ENCODE measurements around the gene PPP6R3. TPM values are rescaled to one million over a fixed set of nuclear protein-coding genes. Genes with fewer than 3 reads are reported as not detected.
"Not testable (repeated sequence)": the region's sequence is repeated elsewhere in the genome, so short reads cannot be mapped to it uniquely, and the experiment has no call there.

Gene PPP6R3
- total RNA-seq, 1 experiment from 2014 or later, result 163 TPM

- POLR2A ChIA-PET, result interaction anchor here (0.6 kb wide), 1 partner anchor 53 kb away, joined by 3 read pairs; no protein-coding TSS in a partner anchor
- H3K27ac ChIP-seq (ENCODE audit: low read length), result no peak overlapping the region
- peaks cover 17% of the 10 kb centered on the region for H3K4me1 ChIP-seq (ENCODE audit: control insufficient read depth, insufficient read depth, low read length)
- intact Hi-C loops (cut with micrococcal nuclease; ENCODE audit: unreplicated experiment) (no loop called here), in situ Hi-C loops (cut with HindIII; ENCODE audit: low pct_unique_long_range_greater_than_20kb, low sequenced_read_pairs) (no loop called here)
- no peak for ATAC-seq
- CTCF ChIA-PET, result interaction anchor here (0.6 kb wide), 1 partner anchor 423 kb away, joined by 3 read pairs; no protein-coding TSS in a partner anchor
- H3K9me3 ChIP-seq (ENCODE audit: control insufficient read depth, insufficient read depth, low read depth, low read length), result no peaks in the 10 kb centered on the region
- H3K4me3 ChIP-seq (ENCODE audit: low read depth in 2 of 2, low read length in 2 of 2), result no peak overlapping the region
- TF ChIP-seq TCF7L2 (IDR thresholded peaks at IDR 0.05; ENCODE audit: low read depth, low read length) (no peak), SIN3A (IDR thresholded peaks at IDR 0.05; ENCODE audit: borderline replicate concordance, insufficient read depth, low read depth, low read length) (no peak), CTCF (IDR thresholded peaks at IDR 0.05) (no peak), REST (IDR thresholded peaks at IDR 0.05; ENCODE audit: insufficient read depth in 1 of 2, low read depth in 2 of 2, low read length in 1 of 2) (no peak), POLR2AphosphoS5 (IDR thresholded peaks at IDR 0.05; ENCODE audit: low read depth, low read length) (no peak)
- H3K36me3 ChIP-seq (ENCODE audit: control insufficient read depth, insufficient read depth, low read length), result no peaks in the 10 kb centered on the region
- BruUV-seq (replicated peaks), result no TSS peak
- no peak for DNase-seq (ENCODE audit: low read depth, low spot score)
- H3K27me3 ChIP-seq (ENCODE audit: control insufficient read depth, insufficient read depth, low read length), result no peaks in the 10 kb centered on the region
Measured at GRCh38 chr11:68473693-68474092, 13.1 kb downstream of the PPP6R3 start.

GRCh38 chr11:68475626-68476025 lies 15.1 kb downstream of the PPP6R3 start:
- H3K4me1 ChIP-seq (ENCODE audit: control insufficient read depth, insufficient read depth, low read length); H3K9me3 ChIP-seq (ENCODE audit: control insufficient read depth, insufficient read depth, low read depth, low read length); H3K4me3 ChIP-seq (ENCODE audit: low read depth in 2 of 2, low read length in 2 of 2); ATAC-seq; in situ Hi-C loops (cut with HindIII; ENCODE audit: low pct_unique_long_range_greater_than_20kb, low sequenced_read_pairs); intact Hi-C loops (cut with micrococcal nuclease; ENCODE audit: unreplicated experiment); H3K27me3 ChIP-seq (ENCODE audit: control insufficient read depth, insufficient read depth, low read length); H3K27ac ChIP-seq (ENCODE audit: low read length); POLR2A ChIA-PET; BruUV-seq (replicated peaks); DNase-seq (ENCODE audit: low read depth, low spot score); H3K36me3 ChIP-seq (ENCODE audit: control insufficient read depth, insufficient read depth, low read length); CTCF ChIA-PET: not testable (repeated sequence)

GRCh38 chr11:68479390-68479789 lies 18.8 kb downstream of the PPP6R3 start:
- TSS peak; percentile 2 for BruUV-seq (replicated peaks)
- Histone ChIP-seq H3K36me3 (ENCODE audit: control insufficient read depth, insufficient read depth, low read length) (no peaks in the 10 kb centered on the region), H3K4me3 (ENCODE audit: low read depth in 2 of 2, low read length in 2 of 2) (no peak overlapping the region), H3K27me3 (ENCODE audit: control insufficient read depth, insufficient read depth, low read length) (no peaks in the 10 kb centered on the region), H3K4me1 (ENCODE audit: control insufficient read depth, insufficient read depth, low read length) (peaks cover 12% of the 10 kb centered on the region), H3K27ac (ENCODE audit: low read length) (no peak overlapping the region), H3K9me3 (ENCODE audit: control insufficient read depth, insufficient read depth, low read depth, low read length) (no peaks in the 10 kb centered on the region)
- intact Hi-C loops (cut with micrococcal nuclease; ENCODE audit: unreplicated experiment) (no loop called here), in situ Hi-C loops (cut with HindIII; ENCODE audit: low pct_unique_long_range_greater_than_20kb, low sequenced_read_pairs) (no loop called here)
- TF ChIP-seq REST (IDR thresholded peaks at IDR 0.05; ENCODE audit: insufficient read depth in 1 of 2, low read depth in 2 of 2, low read length in 1 of 2) (no peak), TCF7L2 (IDR thresholded peaks at IDR 0.05; ENCODE audit: low read depth, low read length) (no peak), SIN3A (IDR thresholded peaks at IDR 0.05; ENCODE audit: borderline replicate concordance, insufficient read depth, low read depth, low read length) (no peak), POLR2AphosphoS5 (IDR thresholded peaks at IDR 0.05; ENCODE audit: low read depth, low read length) (no peak), CTCF (IDR thresholded peaks at IDR 0.05) (no peak)
- no peak for DNase-seq (ENCODE audit: low read depth, low spot score)
- CTCF ChIA-PET, result no interaction called here
- ATAC-seq, result no peak
- POLR2A ChIA-PET, result interaction anchor here (0.7 kb wide), 1 partner anchor 254 kb away, joined by 3 read pairs; no protein-coding TSS in a partner anchor

All from Panc1 (cell line).